HG03521 (cell line): ENCODE data around the gene GFI1B.

ENCODE experiments used
- ATAC-seq: cut with Tn5 transposase; IDR thresholded peaks from one replicate; pipeline ENCODE4 v1.9.1; 2021; ENCODE audit warnings: mild to moderate bottlenecking, moderate library complexity; ENCODE audit not compliant: unreplicated experiment

GFI1B gene

DNA sequence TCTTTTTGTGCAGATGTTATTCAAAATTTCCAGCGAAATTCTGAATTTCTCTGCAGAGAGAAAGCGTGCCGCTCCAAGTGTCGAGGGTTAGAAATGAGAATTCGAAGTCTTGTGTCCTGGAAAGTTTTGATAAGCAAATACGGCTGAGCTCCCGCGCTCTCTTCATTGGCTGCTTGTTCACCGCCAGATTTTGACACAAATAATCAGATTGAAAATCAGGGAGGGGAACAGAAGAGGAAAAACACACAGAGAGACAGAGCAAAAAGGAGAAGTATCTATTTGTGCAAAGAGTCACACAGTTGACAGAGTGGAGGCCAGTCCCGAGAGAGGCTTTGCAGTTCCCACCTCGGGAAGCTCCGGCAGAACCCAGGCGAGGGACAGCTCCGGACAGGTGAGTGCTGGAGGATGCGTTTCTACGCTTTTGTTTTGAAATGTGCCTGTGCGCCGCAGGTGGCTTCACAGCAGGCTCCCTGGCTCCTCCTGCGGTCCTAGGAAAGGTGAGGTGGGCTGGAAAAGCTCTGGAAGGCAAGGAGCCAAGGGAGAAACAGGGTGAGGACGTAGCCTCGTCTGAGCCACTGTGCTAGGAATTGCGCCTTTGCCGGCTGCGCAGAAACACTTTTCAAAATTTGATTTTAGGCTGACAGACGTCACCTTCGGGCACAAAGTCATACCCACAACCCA, at the start of gene GFI1B:
Gene GFI1B, plus strand, starts transcription at position 244 of the 681 bp plus-strand sequence. CDS start 7,985 bp downstream, outside the sequence.
- no peak for ATAC-seq

DNA sequence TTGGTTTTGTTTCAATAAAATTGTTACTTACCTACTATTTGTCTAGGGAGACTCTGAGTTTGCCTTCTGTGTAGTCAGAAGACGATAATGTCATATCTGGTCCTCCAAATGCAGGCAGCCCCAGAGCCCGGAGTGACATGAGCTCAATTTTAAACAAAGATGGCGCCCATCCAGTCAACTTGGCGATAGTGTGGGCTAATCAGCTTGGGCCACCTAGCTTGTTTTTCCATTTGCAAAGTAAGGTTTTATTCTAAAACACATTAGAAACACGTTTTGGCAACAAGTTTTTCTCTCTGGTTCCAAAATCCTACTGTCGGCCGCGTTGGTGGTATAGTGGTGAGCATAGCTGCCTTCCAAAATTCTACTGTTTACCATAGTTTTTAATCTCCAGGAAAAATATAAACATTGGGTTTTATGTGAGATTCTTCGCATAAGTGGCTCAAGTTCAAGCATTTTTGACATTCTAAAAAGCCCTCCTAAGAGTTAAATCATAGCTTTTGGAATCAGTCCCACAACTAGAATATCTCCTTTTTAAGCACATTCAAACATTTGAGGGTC, 47.2 kb upstream of the GFI1B start:
- no peak for ATAC-seq

DNA sequence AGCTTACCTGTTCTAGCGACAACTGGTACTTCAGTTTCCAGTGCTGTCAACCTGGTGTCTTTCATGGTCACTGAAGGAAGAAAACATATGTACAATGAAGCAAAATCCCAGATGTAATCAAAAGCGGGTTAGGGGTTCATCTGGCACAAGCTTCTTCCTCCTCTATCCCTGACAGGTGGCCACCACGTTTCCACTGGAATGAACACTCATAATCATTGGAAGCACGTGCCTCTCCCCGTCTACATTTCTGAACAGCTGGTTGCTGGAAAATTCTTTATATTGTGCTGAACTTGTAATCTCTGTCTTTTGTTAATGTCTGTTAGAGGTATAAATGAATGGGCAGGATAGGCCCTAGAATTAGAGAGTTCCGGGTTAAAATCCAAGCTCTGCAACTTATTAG, 43.5 kb upstream of the GFI1B start:
- ATAC-seq: no peak

DNA sequence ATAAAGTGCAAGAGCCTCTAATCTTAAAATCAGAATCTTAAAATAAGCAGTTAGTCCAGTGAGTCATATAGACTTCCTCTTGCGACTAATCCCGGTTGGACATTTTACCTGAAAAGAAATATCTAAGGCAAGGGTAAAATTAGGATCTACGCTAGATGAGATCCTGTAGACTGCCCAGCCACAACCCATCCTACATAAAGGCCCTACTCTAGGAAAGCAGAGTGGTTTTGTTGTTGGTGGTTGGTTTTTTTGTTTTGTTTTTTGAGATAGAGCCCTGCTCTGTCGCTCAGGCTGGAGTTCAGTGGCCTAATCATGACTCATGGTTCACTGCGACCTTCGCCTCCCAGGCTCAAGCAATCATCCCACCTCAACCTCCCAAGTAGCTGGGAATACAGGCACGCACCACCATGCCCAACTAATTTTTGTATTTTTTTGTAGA, 41.0 kb upstream of the GFI1B start:
- no peak for ATAC-seq

DNA sequence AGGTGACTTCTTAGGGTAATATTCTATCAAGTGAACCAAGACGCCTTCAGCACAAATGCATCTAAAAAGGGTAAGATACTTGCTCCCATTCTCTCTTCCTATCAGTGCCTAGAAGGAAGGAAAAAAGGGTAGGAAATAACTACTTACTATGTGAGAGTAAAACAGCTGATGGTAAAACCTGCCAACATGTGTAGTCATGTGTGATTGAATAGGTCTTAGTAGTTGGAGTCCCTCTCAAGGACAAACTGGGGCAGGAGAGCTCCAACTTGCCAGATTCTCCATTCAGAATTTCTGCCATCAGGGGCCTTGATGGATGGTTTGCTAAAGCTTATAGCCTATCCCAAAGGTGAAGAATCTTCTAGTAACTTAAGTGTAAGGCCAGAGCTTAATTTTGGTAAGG, 39.3 kb upstream of the GFI1B start:
- ATAC-seq: no peak

DNA sequence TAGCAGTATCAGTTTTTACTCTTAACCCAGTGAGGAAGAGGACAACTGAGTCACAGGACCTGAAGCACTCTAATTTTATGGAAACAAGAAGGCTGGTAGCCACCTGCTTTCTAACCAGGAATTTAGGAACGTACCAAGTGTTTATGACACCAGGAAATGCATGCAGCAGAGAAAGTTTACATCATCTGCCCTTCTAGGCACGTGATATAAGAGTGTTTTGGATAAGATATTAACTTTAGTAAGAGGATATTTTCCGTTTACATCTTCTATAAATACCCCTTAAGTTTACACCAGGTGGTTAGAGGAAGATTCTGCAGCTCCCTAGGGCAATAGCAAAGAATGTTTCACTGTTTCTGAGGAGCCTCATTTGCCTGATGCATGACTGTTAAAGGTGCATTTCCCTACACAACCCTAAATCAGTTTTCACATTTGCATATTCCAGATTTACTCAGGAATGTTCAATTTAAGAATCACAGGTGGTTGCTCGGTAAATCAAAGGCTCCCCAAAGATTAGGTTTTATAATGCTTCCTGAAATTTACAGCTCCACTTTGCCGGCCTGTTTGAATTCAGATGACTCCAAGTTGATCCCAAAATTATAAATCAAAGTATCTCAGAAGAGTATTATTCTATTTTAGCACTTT, 35.8 kb upstream of the GFI1B start:
- ATAC-seq: no peak

DNA sequence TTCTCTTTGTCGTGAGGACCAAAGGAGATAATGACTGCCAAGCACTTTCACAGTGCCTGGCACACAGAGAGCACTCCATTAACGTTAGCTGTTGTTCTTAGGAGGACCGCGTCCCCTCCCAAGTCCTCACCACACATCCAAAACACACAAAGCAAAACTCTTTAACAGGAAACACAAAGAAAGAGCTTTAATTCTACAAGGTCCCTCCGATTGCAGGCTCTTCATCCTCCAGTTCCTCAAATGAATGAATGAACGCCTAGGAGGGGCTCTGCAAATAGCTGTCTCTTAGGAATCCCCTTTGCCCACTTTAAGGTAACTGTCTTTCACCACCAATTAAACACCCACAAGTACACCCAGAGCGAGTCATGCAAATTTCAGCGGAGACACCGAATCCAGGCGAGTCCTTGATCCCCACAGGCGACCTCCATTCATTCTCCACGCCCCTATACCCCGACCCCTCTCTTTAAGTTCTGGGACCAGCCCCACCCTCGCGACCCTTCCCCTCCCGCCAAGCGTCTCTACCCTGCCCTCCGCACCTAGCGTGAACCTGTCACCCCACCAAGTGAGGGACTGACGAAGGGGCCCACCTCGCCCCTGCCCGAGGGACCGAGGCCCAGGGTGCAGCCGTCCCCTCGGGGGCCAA, 34.7 kb upstream of the GFI1B start:
- ATAC-seq: peak; percentile 13

DNA sequence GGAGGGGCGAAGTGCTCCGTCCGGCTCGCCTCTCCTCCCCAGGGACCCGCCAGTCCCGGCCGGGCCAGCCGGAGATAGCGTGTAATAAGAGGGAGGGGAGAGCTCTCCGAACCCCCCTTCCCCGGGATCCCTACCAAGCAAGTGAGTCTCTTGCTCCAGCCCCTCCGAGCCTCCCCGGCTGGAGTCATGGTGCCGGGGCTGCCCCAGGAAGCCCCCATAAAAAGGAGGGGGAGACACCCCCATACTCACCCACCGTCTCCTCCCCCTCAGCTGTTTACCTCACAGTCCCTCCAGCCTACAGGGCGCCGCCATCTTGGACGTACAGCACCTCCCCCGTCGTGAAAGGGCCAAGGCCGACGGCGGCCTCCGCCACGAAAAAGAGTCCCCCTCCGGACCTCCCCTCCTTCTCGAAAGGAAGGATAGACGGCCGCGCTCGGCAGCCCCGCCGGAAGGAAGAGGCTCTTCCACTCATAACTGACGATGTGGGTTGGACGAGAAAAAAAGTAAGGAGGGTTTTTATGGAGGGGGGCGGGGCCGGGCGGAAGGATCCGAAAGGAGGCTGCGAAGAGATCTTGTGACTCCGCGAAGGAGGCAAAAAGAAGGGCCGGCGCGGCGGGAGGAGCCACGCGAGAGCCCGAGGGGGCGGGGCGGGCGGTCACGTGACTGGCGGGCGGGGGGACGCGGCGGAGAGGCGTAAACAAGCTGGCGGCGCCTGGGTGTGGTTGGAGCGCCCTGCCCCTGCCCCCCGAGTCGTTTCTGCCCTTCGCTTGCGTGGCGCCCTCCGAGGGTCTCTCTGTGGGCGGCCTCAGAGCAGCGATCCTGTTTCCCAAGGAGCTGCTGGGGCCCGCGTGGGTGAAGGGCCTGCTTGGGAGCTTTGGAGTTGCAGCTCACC, 34.0 kb upstream of the GFI1B start, which contains the start of gene TSC1:
Gene TSC1, minus strand, starts transcription at position 323 of the 892 bp plus-strand sequence. CDS start 15,744 bp downstream, outside the sequence.
- ATAC-seq: peak; percentile 65

DNA sequence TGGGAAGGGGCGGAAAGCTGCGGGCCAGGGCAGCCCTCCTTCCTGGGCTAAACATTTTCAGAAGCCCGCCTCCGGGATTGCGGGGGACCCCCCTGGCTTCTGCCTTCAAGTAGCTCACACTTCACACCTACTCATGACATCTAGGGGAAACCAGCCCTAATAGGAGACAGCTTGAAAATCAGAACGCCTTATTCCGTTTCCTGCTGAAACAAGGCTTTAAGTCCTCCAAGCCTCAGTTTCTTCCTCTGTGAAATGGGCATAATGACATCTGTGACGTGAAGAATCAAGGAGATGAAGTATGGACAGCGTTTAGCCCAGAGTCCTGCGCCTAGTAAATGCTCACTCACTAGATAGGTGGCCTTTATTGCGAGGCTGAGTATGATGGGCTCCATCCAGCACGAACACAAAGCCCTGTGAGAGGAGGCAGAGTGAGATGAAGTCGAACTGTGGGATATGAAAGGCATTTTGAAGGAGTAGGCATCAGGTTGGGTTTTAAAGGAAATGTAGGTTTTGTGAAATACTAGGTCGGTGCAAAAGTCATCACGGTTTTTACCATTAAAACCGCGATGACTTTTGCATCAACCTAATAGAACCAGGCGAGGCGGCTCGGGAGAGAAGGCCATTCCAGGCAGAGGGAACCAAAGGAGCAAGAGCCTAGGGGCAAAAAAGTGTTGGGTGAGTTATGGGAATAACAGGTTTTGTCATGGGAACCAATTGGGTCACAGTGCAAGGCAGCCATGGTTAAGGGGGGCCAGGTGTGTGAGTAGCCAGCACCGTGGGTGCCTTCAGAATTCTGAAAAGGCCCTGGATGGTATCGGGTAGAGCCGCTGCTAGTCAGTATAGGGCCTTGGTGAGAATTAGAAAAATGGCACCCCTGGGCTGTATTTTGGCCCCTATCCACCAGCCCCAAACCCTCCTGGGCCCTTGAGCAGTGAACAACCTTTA, 33.0 kb upstream of the GFI1B start:
- ATAC-seq: no peak

DNA sequence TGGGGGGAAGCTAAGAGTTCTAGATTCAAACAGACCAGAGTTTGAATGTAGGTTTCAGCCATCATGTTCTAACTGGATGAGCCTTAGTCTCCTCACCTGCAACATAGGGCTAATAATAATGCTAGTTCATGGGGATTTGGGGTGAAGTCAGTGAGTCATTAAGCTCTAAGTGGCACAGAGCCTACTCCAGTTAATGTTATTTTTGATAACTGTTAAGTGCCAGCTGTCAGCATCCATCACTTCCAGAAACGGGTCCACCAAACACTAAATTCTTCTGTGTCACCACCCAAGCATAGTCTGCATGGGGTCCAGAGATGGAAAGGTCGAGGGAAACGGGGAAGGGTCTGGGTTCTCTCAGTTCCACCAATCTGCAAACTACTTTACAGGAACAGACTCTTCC, 32.3 kb upstream of the GFI1B start:
- ATAC-seq: no peak

DNA sequence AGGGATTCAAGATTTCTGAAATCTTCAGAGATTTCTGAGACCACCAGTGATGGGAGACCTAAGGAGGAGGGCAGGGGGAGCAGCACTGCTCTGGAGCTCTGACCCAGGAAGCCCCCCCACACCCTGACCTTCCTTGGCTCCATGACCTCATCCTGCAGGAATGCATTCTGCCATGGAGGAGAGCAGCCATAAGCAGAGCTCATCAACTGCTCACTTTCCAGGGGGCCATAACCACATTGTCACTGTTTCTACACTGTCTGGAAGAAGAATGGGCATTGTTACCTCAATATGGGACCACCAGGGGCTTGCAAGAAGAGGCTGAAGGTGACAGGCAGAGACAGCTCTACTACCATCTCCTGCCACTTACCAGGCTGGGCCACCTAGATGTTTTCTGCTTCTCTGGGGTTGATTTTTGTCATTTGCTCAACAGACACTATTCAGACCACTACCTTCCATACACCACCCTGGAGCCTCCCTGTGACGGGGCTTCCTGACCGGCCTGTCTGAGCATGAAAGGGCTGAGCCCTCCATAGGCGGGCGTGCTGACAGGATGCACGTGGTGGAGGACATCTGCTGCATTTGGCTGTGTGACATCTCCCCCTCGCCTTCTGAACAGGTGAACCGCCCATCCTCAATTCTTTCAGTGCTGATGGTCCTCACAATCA, 31.7 kb upstream of the GFI1B start:
- no peak for ATAC-seq

DNA sequence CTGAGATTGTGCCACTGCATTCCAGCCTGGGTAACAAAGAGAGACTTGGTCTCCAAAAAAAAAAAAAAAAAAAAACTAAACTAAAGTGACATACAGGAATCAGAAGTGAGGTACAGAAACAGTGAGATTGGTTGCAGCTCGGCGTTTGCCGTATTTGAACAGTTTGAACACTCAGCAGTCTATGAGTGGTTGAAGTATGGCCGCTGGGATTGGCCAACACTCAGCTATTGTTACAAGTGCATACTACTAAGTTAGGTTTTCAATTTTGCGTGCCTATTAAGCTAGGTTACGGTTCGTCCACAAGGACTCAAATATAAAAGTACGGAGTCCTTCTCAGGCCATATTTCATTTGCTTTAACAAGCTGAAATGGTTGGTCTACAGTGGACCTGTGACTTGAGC, 30.7 kb upstream of the GFI1B start:
- ATAC-seq: no peak

DNA sequence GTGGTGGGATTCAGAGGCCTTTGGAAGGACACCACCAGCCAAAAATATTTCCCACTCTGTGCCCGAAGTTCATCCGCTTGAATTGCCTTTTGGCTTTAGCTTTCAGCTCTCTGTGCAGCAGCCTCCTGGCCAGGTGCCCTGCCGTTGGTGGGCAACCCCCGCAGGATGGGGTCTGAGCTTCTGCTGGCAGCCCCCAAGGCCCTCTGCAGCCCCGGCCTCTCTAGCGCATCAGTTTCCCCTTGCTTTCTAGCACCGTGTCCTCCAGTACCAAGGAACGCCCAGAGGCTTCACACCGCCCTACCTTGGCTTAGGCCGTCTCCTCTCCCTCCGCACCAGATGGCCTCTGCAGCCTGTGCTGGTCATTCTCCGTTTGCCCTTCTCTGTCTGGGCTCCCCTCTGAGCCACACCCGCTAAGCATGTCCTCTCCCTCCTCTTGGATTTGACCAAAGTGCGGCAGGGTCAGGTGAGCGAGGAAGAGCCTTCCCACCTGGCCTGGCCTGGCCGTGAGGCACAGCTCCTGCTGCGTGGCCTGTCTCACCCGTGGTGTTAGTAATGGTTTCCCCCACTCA, 29.9 kb upstream of the GFI1B start:
- ATAC-seq: no peak

DNA sequence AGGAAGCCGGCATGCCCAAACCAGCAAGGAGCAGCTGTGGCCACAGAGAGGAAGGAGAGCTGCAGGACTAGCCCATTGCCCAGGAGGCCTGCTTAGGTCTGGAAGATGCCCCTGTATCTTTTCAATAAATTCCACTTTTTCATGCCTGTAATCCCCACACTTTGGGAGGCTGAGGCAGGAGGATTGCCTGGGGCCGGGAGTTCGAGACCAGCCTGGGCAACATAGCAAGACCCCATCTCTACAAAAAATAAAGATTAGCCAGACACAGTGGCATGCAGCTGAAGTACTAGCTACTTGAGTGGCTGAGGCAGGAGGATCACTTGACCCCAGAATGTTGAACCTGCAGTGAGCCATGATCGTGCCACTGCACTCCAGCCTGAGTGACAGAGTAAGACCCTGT, 28.8 kb upstream of the GFI1B start:
- ATAC-seq: no peak

DNA sequence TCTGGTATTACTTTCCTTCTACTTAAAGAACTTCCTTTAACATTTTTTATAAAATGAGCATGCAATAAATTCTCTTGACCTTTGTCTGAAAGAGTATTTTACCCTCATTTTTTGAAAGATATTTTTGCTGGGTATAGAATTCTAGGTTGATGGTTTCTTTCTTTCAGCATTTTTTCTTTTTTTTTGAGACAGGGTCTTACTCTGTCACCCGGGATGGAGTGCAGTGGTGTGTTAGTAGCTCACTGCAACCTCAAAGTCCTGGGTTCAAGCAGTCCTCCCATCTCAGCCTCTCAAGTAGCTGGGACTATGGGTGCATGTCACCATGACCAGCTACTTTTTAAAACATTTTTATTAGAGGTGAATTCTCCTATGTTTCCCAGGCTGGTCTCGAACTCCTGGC, 23.4 kb upstream of the GFI1B start:
- ATAC-seq: no peak

DNA sequence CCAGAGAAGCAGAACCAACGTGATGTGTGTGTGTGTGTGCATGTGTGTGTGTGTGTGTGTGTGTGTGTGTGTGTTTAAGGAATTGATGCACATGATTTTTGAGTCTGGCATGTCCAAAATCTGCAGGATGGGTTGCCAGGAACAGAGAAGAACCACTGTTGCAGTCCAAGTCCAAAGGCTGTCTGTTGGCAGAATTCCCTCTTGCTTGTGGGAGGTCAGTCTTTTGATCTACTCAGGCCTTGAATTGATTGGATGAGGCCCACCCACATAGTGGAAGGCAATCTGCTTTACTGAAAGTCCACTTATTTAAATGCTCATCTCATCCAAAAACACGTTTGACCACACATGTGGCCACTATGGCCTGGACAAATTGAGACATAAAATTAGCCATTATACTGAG, 22.7 kb upstream of the GFI1B start:
- no peak for ATAC-seq

DNA sequence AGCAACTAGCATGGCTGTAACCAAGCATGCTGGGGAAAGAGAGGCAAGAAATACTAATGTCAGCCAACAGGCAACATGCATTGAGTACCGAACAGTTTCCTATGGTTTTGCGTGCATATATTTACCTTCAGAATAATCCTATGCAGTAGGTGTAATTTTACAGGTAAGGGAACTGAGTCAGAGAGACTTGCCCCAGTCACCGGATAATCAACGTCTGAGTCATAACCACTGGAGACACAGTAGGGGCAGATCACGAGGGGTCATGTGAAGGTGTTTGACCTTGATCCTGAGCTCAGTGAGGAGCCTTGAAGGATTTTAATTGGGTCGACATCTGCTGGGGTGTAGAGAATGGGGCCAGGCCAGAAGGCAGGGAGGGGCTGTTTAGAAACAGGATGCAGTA, 20.7 kb upstream of the GFI1B start:
- no peak for ATAC-seq

DNA sequence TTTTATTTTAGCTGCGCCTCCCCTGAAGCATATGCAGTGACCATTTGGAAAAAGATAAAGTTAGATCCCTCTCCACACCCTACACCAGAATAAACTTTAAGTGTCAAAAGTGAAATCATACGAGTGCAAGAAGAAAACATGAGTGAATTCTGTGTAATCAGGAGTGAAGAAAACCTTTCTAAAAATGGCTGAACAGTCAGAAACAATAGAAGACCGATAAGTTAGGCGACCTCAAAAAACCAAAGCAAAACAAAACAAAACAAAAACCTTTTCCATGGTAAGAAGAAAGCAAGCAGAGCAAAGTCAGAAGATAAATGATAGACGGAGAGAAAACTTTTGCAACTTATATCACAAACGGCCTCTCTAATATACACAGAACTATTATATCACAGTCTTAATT, 17.5 kb upstream of the GFI1B start:
- ATAC-seq: no peak

DNA sequence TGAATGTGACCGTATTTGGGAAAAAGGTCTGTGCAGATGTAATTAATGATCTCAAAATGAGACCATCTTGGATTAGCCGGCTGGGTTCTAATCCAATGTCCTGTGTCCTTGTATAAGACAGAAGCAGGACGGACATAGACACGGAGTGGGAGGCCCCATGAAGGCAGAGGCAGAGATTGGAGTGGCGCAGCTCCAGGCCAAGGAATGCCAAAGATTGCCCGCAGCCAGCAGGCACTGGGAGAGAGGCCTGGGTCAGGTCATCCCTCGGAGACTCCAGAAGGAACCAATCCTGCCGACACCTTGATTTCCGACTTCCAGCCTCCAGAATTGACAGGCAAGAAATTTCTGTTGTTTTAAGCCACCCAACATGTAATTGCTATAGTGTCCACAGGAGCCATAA, 13.0 kb upstream of the GFI1B start:
- ATAC-seq: no peak
